Activated T-helper 1 cell treated with anti-CD3 and anti-CD28 coated beads, Interleukin-12 subunit alpha, Interleukin-12 subunit beta, Interleukin-2, Interleukin-4 antibody, amounts not matched to agents 30 ng/mL and 10 ng/mL and 1 ng/mL, durations not matched to agents 14 hours and 24 hours and 36 hours (primary cell): Measurements from ENCODE around the gene CD300LG. TPM values are rescaled to one million over a fixed set of nuclear protein-coding genes. Genes with fewer than 3 reads are reported as not detected.
"Not testable (repeated sequence)": the region's sequence is repeated elsewhere in the genome, so short reads cannot be mapped to it uniquely, and the experiment has no call there.

Source experiments
- DNase-seq: peaks from one replicate; pipeline ENCODE4 v3.0.0; 2021; ENCODE audit warnings: low spot score
- H3K27ac Mint-ChIP-seq: one replicate; pipeline ENCODE4 v1.8.0; 2021; ENCODE audit warnings: mild to moderate bottlenecking, mixed read lengths
- H3K27me3 Mint-ChIP-seq: one replicate; pipeline ENCODE4 v1.8.0; 2022; ENCODE audit warnings: mild to moderate bottlenecking, moderate library complexity, mixed read lengths; ENCODE audit not compliant: insufficient read depth
- H3K36me3 Mint-ChIP-seq: one replicate; pipeline ENCODE4 v1.8.0; 2021; ENCODE audit warnings: low read depth, mixed read lengths
- H3K4me1 Mint-ChIP-seq: one replicate; pipeline ENCODE4 v1.8.0; 2021; ENCODE audit warnings: low read depth, mixed read lengths
- H3K4me3 Mint-ChIP-seq: one replicate; pipeline ENCODE4 v1.8.0; 2021; ENCODE audit warnings: mild to moderate bottlenecking, moderate library complexity, mixed read lengths
- H3K9me3 Mint-ChIP-seq: one replicate; pipeline ENCODE4 v1.8.0; 2021; ENCODE audit warnings: mixed read lengths
- intact Hi-C: fragments of 100-400 bp; cut with micrococcal nuclease; formaldehyde crosslinking; loops from one replicate; pipeline ENCODE4 v1.15.1; 2024
- total RNA-seq: library from RNA; stranded (reverse); gene quantifications from 2 replicates; pipeline ENCODE4 v1.2.3, GENCODE V29; 2022

CD300LG gene, protein sequence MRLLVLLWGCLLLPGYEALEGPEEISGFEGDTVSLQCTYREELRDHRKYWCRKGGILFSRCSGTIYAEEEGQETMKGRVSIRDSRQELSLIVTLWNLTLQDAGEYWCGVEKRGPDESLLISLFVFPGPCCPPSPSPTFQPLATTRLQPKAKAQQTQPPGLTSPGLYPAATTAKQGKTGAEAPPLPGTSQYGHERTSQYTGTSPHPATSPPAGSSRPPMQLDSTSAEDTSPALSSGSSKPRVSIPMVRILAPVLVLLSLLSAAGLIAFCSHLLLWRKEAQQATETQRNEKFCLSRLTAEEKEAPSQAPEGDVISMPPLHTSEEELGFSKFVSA
- total RNA-seq: not detected in 2 replicates

- no peak within 1 kb of the TSS for H3K27ac Mint-ChIP-seq
- no peaks in the 10 kb centered on the region for H3K9me3 Mint-ChIP-seq
- no peak within 1 kb of the TSS for H3K4me3 Mint-ChIP-seq
- DNase-seq: no peak
- no peaks in the 10 kb centered on the region for H3K4me1 Mint-ChIP-seq
- H3K27me3 Mint-ChIP-seq: peaks cover 15% of the 10 kb centered on the region
- intact Hi-C loops: loop anchor here (1.0 kb wide), 2 partner anchors 68 to 153 kb away; no protein-coding TSS in a partner anchor
- H3K36me3 Mint-ChIP-seq: no peaks in the 10 kb centered on the region
Observed at GRCh38 chr17:43846963-43847371, at the start of gene CD300LG. Gene CD300LG, plus strand, starts transcription at chr17:43847176. Its CDS starts 41 bp downstream, at chr17:43847217.

DNA sequence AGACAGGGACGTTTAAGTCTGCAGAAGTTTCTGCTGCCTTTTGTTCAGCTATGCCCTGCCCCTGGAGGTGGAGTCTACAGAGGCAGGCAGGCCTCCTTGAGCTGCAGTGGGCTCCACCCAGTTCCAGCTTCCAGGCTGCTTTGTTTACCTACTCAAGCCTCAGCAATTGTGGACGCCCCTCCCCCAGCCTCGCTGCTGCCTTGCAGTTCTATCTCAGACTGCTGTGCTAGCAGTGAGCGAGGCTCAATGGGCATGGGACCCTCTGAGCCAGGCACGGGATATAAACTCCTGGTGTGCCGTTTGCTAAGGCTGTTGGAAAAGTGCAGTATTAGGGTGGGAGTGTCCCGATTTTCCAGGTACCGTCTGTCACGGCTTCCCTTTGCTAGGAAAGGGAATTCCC, 49.0 kb upstream of the CD300LG start:
- DNase-seq, H3K27ac Mint-ChIP-seq, H3K4me3 Mint-ChIP-seq, intact Hi-C loops, H3K36me3 Mint-ChIP-seq, H3K9me3 Mint-ChIP-seq, H3K4me1 Mint-ChIP-seq: not testable (repeated sequence)
- H3K27me3 Mint-ChIP-seq: peaks cover 24% of the 10 kb centered on the region

DNA sequence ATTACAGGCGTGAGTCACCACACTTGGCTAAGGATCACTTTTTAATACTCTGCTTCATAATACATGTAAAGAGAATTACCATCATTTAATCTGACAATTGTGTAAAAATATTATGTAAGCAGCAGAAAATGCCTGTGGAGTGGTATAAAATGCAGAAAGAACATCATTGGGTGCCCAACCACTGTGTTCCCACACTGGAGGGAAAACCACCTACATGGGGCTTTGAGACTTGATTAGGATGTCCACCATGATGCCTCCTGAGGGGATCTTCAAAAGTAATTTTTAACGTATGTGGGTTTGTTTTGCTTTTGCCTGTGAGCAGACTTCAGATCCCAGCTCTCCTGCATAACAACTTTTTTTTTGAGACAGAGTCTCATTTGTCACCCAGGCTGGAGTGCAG, 47.9 kb upstream of the CD300LG start:
- Mint-ChIP-seq H3K4me1 (no peaks in the 10 kb centered on the region), H3K27ac (no peak overlapping the region), H3K4me3 (no peak overlapping the region), H3K36me3 (no peaks in the 10 kb centered on the region), H3K27me3 (peaks cover 30% of the 10 kb centered on the region), H3K9me3 (no peaks in the 10 kb centered on the region)
- DNase-seq: no peak
- intact Hi-C loops: no loop called here

DNA sequence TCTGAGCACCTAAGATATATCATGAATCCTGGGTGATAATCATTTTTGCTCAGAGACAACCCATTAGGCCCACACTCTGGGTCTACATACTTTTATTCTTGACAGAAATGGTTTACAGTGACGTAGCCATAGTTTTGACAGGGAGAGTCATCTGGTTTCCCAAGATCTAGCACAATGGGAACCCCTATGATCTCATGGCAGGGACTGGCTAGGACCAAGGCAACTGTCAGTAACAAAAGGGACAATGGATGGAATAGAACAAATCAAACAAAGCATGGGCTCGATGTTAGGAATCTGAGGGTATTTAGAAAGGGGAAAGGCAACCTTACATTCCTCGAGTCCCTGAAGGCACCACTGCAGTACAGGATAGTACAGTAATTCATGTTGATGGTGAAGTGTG, 46.2 kb upstream of the CD300LG start:
- Mint-ChIP-seq H3K4me3 (no peak overlapping the region), H3K27ac (no peak overlapping the region), H3K36me3 (no peaks in the 10 kb centered on the region), H3K9me3 (no peaks in the 10 kb centered on the region), H3K27me3 (peaks cover 32% of the 10 kb centered on the region), H3K4me1 (no peaks in the 10 kb centered on the region)
- intact Hi-C loops: no loop called here
- no peak for DNase-seq

GRCh38 chr17:43801844-43802243, 45.1 kb upstream of the CD300LG start:
- intact Hi-C loops: no loop called here
- no peaks in the 10 kb centered on the region for H3K4me1 Mint-ChIP-seq
- no peak overlapping the region for H3K27ac Mint-ChIP-seq
- H3K9me3 Mint-ChIP-seq: no peaks in the 10 kb centered on the region
- H3K27me3 Mint-ChIP-seq: peaks cover 26% of the 10 kb centered on the region
- DNase-seq: no peak
- H3K36me3 Mint-ChIP-seq: no peaks in the 10 kb centered on the region
- no peak overlapping the region for H3K4me3 Mint-ChIP-seq

- Mint-ChIP-seq H3K9me3 (no peaks in the 10 kb centered on the region), H3K4me3 (no peak overlapping the region), H3K4me1 (no peaks in the 10 kb centered on the region), H3K36me3 (no peaks in the 10 kb centered on the region), H3K27ac (no peak overlapping the region), H3K27me3 (peaks cover 26% of the 10 kb centered on the region)
- intact Hi-C loops: no loop called here
- DNase-seq: no peak
Observed at GRCh38 chr17:43803758-43804157, 43.2 kb upstream of the CD300LG start.

DNA sequence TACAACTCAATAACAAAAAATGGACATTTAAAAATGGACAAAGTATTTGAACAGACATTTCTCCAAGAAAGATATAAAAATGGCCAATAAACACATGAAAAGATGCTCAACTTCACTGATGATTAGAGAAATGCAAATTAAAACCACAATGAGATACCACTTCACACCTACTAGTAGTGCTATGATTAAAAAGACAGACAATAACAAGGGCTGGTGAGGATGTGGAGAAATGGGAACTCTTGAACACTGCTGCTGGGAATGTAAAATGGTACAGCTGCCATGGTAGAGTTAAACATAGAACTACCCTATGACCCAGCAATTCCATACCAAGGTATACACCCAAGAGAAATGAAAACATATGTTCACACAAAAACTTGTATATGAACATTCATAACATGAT, 41.9 kb upstream of the CD300LG start:
- Mint-ChIP-seq H3K4me1 (no peaks in the 10 kb centered on the region), H3K4me3 (no peak overlapping the region), H3K27me3 (peaks cover 26% of the 10 kb centered on the region), H3K27ac (no peak overlapping the region), H3K9me3 (no peaks in the 10 kb centered on the region), H3K36me3 (no peaks in the 10 kb centered on the region)
- intact Hi-C loops: no loop called here
- no peak for DNase-seq

GRCh38 chr17:43808076-43808475, 38.9 kb upstream of the CD300LG start:
- no peak for DNase-seq
- H3K36me3 Mint-ChIP-seq: no peaks in the 10 kb centered on the region
- no peaks in the 10 kb centered on the region for H3K9me3 Mint-ChIP-seq
- H3K4me3 Mint-ChIP-seq: no peak overlapping the region
- intact Hi-C loops: no loop called here
- H3K27ac Mint-ChIP-seq: no peak overlapping the region
- H3K4me1 Mint-ChIP-seq: no peaks in the 10 kb centered on the region
- peaks cover 36% of the 10 kb centered on the region for H3K27me3 Mint-ChIP-seq

DNA sequence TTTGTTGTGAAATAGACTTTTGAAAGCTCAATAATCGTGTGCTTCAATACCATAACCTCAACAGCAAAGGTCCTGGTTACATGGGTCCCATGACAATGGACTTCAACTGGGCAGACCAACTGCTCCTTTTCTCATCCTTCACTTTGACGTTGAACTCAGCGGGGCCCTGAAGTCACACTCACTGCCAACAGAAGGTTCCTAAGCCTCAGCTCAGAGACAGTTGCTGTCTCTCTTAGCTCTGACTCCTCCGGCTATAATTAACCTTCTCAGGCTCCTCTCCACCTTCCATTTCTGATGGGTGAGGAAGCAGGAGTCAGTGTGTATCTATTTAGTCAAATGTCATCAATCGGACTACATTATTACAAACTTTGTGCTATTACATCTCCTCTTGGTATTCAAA, 37.9 kb upstream of the CD300LG start:
- intact Hi-C loops: no loop called here
- Mint-ChIP-seq H3K4me3 (no peak overlapping the region), H3K4me1 (no peaks in the 10 kb centered on the region), H3K27me3 (peaks cover 27% of the 10 kb centered on the region), H3K9me3 (no peaks in the 10 kb centered on the region), H3K36me3 (no peaks in the 10 kb centered on the region), H3K27ac (no peak overlapping the region)
- no peak for DNase-seq

DNA sequence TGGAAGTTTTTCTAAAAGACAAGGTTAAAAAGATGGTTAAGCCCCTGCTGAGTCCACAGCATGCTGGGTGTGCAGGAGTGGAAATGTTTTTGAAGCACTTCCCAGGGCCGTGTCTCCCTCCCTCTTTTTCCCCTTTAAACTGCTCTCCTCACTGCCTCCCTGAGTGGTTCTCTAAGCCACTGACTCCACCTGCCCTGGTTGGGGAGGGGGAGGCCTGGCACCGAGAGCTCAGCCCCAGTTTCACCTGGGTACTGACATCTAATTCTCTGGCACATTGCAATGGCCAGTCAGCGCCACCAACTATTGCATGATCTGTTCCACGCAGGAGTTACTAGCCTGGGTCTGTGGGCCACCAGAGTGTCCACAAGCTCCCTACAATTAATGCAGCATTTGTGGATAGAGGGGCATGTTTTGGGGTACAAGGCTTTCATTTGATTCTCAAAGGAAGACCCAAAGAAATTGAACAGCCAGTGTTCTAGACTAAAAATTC, 36.7 kb upstream of the CD300LG start:
- Mint-ChIP-seq H3K27me3 (peaks cover 24% of the 10 kb centered on the region), H3K4me3 (no peak overlapping the region), H3K36me3 (no peaks in the 10 kb centered on the region), H3K4me1 (no peaks in the 10 kb centered on the region), H3K27ac (no peak overlapping the region), H3K9me3 (no peaks in the 10 kb centered on the region)
- DNase-seq: no peak
- intact Hi-C loops: no loop called here

GRCh38 chr17:43810823-43811222, 36.2 kb upstream of the CD300LG start:
- H3K4me1 Mint-ChIP-seq: no peaks in the 10 kb centered on the region
- intact Hi-C loops: no loop called here
- DNase-seq: no peak
- no peak overlapping the region for H3K4me3 Mint-ChIP-seq
- peaks cover 19% of the 10 kb centered on the region for H3K27me3 Mint-ChIP-seq
- no peak overlapping the region for H3K27ac Mint-ChIP-seq
- no peaks in the 10 kb centered on the region for H3K9me3 Mint-ChIP-seq
- H3K36me3 Mint-ChIP-seq: no peaks in the 10 kb centered on the region

DNA sequence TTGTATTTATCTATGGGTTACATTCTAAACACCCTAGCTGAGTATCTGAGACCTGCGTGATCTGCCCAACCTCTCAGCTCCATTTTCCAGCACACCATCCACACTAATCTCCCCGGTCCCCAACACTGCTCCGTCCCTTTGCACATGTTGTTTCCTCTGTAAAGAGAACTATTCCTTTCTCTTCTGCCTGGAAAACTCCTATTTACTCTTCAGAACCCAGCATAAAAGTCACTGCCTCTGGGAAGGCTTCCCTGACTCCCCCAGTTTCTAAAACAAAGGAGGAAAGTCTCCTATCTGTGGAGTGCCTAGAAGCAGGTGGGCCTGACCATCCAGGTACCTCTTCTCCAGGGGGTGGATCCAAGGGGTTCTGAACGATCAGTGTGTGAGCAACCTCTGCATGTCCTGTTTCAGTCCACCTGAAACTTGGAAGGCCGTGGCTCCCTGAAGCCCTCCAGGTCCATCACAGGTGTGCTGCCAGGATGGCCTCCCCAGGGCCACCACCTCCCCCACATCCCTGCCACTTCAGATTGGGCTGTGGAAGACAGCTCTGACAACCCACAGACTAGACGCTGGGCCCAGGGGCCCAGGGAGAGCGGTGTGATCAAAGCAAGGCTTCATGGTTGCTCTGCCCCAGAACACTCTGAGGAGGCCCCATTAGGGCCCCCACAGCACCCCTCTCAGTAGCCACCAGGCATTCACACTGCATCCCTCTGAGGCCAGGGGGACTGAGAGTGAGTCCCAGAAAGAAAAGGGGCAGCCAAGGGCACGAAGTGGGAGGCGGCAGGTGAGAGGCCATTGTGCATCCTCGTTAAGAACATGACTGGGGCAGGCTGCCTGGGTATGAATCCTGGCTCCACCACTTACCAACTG, 34.3 kb upstream of the CD300LG start:
- H3K9me3 Mint-ChIP-seq: no peaks in the 10 kb centered on the region
- intact Hi-C loops: no loop called here
- no peaks in the 10 kb centered on the region for H3K36me3 Mint-ChIP-seq
- H3K27ac Mint-ChIP-seq: no peak overlapping the region
- DNase-seq: no peak
- peaks cover 17% of the 10 kb centered on the region for H3K27me3 Mint-ChIP-seq
- no peak overlapping the region for H3K4me3 Mint-ChIP-seq
- H3K4me1 Mint-ChIP-seq: no peaks in the 10 kb centered on the region

- H3K27me3 Mint-ChIP-seq: peaks cover 17% of the 10 kb centered on the region
- intact Hi-C loops: no loop called here
- no peaks in the 10 kb centered on the region for H3K4me1 Mint-ChIP-seq
- H3K27ac Mint-ChIP-seq: no peak overlapping the region
- H3K36me3 Mint-ChIP-seq: no peaks in the 10 kb centered on the region
- no peak overlapping the region for H3K4me3 Mint-ChIP-seq
- DNase-seq: no peak
- no peaks in the 10 kb centered on the region for H3K9me3 Mint-ChIP-seq
Observed at GRCh38 chr17:43813386-43813785, 33.6 kb upstream of the CD300LG start.
